ENCODE results near the gene LCE1A. TPM values are rescaled to one million over a fixed set of nuclear protein-coding genes. Genes with fewer than 3 reads are reported as not detected.

Gene LCE1A
- total and polyA plus RNA-seq, 12 donors: not detected

DNA sequence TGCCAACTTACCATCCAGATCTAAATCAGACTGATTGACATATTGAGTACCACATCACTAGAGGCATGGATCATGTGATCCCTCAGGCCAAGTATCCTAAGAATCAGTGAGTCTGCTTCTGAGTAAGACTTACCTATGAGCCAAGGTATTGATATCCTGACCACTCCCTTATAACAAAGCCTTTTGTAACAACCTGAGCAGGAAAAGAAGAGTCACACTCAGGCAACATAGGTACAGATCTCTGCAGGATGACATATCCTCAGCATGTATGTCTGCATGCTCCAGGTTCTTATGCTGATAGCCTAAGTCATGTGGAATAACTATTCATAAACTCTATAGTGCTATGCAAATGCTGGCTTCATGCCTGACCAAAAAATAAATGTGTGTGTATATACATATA lies 2.3 kb upstream of the LCE1A start:
- Histone ChIP-seq H3K9me3 (peaks cover 0 to 2% (median 0%) of the 10 kb centered on the region in 11 donors), H3K4me1 (no peaks in the 10 kb centered on the region), H3K27me3 (peaks cover 0 to 15% (median 0%) of the 10 kb centered on the region in 7 donors), H3K27ac (no peak overlapping the region), H3K36me3 (no peaks in the 10 kb centered on the region), H3K4me3 (no peak overlapping the region)
- DNase-seq: no peak
- no peak for ATAC-seq
- TF ChIP-seq, protein P1, sequence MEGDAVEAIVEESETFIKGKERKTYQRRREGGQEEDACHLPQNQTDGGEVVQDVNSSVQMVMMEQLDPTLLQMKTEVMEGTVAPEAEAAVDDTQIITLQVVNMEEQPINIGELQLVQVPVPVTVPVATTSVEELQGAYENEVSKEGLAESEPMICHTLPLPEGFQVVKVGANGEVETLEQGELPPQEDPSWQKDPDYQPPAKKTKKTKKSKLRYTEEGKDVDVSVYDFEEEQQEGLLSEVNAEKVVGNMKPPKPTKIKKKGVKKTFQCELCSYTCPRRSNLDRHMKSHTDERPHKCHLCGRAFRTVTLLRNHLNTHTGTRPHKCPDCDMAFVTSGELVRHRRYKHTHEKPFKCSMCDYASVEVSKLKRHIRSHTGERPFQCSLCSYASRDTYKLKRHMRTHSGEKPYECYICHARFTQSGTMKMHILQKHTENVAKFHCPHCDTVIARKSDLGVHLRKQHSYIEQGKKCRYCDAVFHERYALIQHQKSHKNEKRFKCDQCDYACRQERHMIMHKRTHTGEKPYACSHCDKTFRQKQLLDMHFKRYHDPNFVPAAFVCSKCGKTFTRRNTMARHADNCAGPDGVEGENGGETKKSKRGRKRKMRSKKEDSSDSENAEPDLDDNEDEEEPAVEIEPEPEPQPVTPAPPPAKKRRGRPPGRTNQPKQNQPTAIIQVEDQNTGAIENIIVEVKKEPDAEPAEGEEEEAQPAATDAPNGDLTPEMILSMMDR (IDR thresholded peaks at IDR 0.05): no peak
- intact Hi-C loops (cut with DNase I): no loop called here

DNA sequence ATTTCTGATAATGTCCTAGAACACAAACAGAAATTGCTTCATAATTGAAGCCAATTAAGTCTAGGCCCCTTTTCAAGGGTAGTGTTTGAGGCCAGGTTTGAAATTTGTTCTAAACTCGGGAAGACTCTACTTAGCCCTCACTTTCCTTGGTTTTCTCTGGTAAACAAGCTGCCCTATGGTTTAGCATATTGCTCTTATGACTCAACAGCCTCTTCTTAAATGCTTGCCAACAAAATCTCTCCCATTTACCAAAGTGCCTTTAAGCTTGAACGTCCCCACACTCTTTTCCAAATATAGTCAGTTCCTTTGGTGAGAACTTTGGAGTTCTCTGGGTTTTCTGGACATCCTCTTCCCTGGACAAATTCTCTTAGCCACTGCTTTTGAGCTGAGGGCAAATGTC lies 9.6 kb downstream of the LCE1A start:
- intact Hi-C loops (cut with DNase I): no loop called here
- no peaks in the 10 kb centered on the region for H3K4me1 ChIP-seq
- no peaks in the 10 kb centered on the region for H3K27me3 ChIP-seq
- 47 to 53% methylated on average over 2 of the region's 2 CpGs for WGBS, 2 donors
- no peak overlapping the region for H3K27ac ChIP-seq
- TF ChIP-seq, protein P1 (IDR thresholded peaks at IDR 0.05): no peak
- DNase-seq (no peak), ATAC-seq (no peak)
- H3K9me3 ChIP-seq: no peaks in the 10 kb centered on the region
- H3K4me3 ChIP-seq: no peak overlapping the region
- no peaks in the 10 kb centered on the region for H3K36me3 ChIP-seq

DNA sequence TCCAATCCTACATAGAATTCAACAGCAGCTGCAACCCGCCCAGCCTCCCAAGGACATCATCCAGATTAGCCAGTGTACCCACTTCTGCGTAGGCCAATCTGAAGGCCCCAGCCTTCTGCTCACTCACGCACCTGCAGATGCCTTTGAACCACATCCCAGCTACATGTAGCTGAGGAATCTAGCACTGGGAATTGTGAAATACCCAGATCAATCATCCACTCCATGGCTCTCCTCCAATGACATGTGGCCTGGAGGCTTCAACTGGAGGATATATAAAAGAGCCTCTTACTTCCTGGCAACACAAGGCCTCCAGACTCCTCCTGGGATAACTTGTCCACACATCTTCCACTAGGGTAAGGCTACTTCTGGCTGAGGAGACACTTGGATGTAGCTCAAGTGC lies 15.3 kb downstream of the LCE1A start, which contains the start of gene LCE6A:
TSS of gene LCE6A (plus strand) at position 301 of the 400 bp plus-strand sequence. CDS start 665 bp downstream, outside the sequence.
- Histone ChIP-seq H3K27me3 (no peaks in the 10 kb centered on the region), H3K36me3 (no peaks in the 10 kb centered on the region), H3K4me3 (no peak within 1 kb of the TSS), H3K9me3 (no peaks in the 10 kb centered on the region), H3K4me1 (no peaks in the 10 kb centered on the region), H3K27ac (no peak within 1 kb of the TSS)
- ATAC-seq (no peak), DNase-seq (no peak)
- intact Hi-C loops (cut with DNase I): no loop called here
- 75 to 87% methylated on average over 3 of the region's 3 CpGs for WGBS, 2 donors
- TF ChIP-seq, protein P1 (IDR thresholded peaks at IDR 0.05): no peak

DNA sequence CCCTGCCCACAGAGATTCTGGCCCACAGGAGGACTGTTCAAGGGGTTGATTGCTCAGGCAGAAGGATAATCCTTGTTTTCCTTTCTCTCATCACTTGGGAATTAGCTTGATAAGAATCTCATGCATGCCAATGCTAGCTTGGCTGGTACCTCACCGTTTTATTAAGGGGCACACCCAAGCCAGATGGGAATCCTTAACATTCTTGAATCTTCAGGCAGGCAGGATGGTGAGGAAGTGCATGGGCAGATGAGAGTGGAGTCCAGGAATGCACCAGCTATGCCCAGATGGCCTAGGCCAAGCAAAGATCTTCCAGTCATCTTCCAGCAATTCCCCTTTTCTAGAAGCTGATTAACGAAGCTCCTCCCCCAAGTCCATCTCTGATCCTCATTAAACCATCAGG lies 28.4 kb downstream of the LCE1A start:
- ATAC-seq (no peak), DNase-seq (no peak)
- intact Hi-C loops (cut with DNase I): no loop called here
- Histone ChIP-seq H3K27me3 (peaks cover 0 to 7% (median 0%) of the 10 kb centered on the region in 7 donors), H3K9me3 (no peaks in the 10 kb centered on the region), H3K4me3 (no peak overlapping the region), H3K36me3 (no peaks in the 10 kb centered on the region), H3K27ac (no peak overlapping the region), H3K4me1 (no peaks in the 10 kb centered on the region)
- TF ChIP-seq, protein P1 (IDR thresholded peaks at IDR 0.05): no peak
- WGBS, 2 donors: 34 to 42% methylated on average over 2 of the region's 2 CpGs

Measured in heart right ventricle (tissue), 16 donors.